ENCODE measurements around the gene IL17D.
A peak's percentile ranks its signal among the peaks of the same experiment; 100 is the strongest.
"Not testable (repeated sequence)": the region's sequence is repeated elsewhere in the genome, so short reads cannot be mapped to it uniquely, and the experiment has no call there.

Gene IL17D

DNA sequence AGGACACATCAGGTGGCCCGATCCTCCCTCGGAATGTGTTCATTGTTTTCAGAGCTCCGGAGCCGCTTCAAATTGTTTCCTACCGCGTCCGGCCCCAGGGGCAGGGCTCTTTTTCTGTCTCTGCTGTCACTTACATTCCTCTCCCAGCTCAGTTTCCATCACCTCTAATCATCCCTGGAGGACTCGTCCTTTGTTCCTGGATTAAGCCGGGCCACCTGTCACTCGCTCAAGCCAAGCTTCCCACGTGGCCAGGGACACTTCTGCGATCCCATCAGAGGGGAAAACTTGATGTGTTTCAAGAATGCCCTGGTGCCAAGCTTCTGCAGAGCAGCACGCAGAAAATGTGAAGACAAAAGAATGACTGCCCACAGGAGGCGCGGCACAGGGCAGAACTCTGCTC, 13.5 kb downstream of the IL17D start:
- no peak for DNase-seq (ENCODE audit: extremely low spot score, insufficient read length, low read depth)
- FAIRE-seq, result no peak

DNA sequence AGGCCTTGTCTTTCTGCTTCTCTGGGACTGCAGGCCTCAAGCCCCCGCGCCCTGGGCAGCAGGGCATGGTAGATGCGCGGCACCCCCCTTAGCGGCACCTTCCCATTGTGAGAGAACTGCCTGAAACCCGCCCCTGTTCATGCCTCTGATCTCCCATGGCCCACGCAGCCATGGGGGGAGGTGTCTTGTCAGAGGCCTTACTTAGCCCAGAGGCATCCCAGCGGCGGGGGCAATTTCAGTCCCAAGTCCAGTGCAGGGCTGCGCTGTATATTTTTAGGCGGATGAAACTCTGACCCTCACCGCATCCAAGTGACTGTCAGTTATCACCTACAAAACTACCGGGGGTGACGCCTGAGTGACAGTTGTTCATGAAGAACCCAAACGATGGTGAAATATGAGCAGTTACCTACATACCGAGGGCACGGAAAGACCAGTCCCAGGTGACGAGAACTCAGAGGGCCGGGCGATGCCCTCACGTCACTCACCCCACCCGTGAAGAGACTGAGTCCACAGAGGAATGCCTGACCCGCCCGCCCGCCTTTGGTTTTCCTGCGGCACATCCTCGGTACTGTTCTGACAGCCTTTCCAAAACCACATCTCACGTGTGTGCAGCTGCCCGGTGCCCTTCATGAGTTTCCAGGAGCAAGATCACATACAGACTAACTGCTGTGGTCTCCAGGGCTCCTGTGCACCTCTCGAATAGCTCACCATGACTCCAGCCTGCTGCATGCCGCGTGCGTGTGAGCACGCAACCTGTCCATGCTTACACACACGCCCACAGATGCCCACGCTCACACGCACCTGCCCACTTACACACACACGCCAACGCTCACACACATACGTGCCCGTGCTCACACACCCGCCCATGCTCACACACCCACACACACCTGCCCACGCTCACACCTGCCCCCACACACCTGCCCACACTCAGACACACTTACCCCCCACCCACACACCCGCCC, 14.4 kb downstream of the IL17D start:
- FAIRE-seq (no peak), DNase-seq (ENCODE audit: extremely low spot score, insufficient read length, low read depth) (no peak)

DNA sequence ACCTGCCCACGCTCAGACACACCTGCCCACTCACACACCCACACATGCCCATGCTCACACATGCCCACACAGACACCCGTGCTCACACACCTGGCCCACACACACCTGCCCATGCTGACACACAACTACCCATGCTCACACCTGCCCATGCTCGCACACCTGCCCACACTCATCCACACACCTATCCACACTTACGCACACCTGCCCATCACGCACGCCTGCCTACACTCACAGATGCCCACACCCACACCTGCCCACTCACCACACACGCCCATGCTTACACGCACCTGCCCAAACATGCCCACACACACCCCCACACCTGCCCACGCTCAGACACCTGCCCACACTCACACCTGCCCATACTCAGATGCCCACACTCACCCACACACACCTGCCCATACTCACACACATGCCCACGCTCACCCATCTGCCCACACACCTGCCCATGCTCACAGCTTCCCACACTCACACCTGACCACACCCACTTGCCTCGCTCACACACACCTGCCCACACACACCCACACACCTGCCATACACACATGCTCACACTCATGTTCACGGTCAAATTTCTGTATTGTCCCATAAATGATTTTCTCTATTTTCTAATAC, 15.6 kb downstream of the IL17D start:
- no peak for DNase-seq (ENCODE audit: extremely low spot score, insufficient read length, low read depth)
- FAIRE-seq, result no peak

DNA sequence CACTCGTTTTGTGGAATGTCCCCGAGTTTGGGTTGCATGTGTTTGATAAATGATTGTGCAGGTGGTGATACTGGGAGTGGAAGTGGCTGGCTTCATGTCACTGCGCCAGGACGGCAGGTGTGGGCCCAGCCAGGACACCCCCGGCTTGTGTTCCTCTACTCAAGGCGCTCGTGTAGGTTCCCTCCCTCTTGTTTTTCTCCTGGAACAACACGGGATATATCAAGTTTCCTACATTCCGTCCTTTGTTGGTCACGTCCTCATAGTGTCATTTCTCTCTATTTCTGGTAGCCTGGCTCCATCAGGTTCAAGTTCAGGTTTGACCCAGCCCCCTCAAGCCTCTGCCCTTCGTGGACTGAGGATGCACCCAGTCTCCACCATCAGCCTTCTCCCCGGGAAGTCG, 16.3 kb downstream of the IL17D start:
- no peak for FAIRE-seq
- no peak for DNase-seq (ENCODE audit: extremely low spot score, insufficient read length, low read depth)

DNA sequence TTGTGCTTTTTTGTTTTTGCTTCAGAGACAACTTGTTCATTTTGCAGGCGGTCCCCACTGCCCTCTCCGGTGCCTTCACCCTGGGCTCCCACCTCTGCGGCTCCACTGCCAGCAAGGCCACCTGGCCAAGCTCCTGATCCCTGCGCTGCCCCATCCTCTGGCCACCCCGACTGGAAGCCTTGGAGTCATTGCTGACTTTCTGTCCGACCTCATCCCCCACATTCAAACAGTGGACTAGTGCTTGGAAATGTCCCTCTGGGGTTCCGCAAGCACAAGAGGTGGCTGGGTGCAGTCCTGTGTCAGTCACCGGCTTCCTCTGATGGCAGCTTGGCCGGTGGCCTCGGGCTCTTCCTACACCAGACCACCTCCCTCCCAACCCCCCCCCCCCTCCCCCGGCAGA, 17.0 kb downstream of the IL17D start:
- DNase-seq (ENCODE audit: extremely low spot score, insufficient read length, low read depth), result no peak
- FAIRE-seq, result no peak

DNA sequence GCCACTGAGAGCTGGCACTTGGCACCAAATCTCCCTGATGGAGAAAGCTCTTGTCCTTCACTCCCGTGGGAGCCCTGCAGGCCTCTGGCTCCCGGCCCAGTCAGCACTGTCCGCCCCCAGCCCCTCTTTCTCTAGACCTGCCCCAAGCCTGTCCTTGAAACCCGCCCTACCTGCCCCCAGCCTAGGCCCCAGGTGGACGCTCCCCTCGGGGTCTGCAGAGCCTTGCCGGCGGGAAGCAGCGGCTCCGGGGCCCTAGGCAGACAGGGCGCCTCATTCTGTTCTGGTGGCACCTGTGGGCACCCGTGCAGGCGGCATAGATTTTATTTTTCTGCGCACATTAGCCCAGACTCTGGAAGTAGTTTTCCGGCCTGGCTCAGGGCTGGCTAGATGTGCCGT, 17.6 kb downstream of the IL17D start:
- no peak for FAIRE-seq
- DNase-seq (ENCODE audit: extremely low spot score, insufficient read length, low read depth), result no peak

DNA sequence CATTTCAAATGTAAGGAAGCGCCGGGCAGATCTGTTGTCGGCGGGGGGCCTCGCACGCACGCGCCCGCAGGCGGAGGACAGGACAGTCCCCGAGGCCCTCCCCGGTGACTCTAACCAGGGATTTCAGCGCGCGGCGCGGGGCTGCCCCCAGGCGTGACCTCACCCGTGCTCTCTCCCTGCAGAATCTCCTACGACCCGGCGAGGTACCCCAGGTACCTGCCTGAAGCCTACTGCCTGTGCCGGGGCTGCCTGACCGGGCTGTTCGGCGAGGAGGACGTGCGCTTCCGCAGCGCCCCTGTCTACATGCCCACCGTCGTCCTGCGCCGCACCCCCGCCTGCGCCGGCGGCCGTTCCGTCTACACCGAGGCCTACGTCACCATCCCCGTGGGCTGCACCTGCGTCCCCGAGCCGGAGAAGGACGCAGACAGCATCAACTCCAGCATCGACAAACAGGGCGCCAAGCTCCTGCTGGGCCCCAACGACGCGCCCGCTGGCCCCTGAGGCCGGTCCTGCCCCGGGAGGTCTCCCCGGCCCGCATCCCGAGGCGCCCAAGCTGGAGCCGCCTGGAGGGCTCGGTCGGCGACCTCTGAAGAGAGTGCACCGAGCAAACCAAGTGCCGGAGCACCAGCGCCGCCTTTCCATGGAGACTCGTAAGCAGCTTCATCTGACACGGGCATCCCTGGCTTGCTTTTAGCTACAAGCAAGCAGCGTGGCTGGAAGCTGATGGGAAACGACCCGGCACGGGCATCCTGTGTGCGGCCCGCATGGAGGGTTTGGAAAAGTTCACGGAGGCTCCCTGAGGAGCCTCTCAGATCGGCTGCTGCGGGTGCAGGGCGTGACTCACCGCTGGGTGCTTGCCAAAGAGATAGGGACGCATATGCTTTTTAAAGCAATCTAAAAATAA, 18.2 kb downstream of the IL17D start:
- no peak for DNase-seq (ENCODE audit: extremely low spot score, insufficient read length, low read depth)
- FAIRE-seq, result no peak

DNA sequence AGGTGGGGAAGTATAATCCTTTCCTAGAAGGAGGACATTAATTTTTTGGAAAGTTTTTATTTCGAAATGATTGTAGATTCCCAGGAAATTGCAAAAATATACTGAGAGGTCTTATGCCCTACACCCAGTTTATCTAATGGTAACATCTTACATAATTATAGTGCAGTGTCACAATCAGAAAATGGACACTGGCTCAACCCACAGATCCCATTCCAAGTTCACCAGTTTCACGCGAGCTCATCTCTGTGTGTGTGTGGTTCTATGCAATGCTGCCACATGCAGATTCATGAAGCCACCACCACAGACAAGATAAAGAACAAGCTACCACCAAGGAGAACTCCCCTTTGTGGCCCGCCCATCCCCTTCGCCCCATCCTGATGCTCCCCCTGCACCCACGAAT, 24.4 kb downstream of the IL17D start:
- DNase-seq (ENCODE audit: extremely low spot score, insufficient read length, low read depth), result no peak
- FAIRE-seq, result no peak

DNA sequence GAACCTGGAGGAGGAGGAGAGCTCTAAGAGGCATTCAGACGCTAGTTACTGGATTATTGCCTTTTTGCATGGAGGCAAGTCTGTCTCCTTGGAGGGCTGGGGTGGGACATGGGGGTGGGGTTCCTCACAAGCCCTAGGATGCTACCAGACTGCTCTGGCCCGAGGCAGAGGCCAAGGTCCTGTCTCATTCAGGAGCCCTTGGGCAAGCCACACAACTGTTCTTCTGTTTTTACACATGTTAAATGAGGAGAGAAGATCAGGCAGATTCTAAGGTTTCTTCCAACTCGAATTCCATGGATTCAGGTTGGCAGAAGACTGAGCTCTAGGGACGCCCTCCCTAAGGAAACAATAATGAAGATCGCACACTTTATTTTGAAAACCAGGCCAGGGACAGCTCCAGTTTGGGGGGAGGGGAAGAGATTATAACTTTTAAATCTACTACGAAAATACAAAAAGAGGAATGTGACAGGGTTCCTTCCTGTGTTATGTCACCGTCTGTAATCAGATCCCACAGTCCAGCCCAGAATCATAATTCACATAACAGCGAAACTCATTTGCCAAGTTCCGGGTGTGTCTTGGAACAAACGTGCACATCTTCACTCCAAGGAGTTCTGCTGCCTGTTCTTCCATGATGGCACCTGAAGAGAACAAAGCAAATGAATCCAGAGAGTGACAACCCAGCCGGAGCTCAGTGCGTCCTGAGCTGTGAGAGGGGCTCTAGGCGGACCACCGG, 25.2 kb downstream of the IL17D start:
- DNase-seq (ENCODE audit: extremely low spot score, insufficient read length, low read depth) (no peak), FAIRE-seq (no peak)

DNA sequence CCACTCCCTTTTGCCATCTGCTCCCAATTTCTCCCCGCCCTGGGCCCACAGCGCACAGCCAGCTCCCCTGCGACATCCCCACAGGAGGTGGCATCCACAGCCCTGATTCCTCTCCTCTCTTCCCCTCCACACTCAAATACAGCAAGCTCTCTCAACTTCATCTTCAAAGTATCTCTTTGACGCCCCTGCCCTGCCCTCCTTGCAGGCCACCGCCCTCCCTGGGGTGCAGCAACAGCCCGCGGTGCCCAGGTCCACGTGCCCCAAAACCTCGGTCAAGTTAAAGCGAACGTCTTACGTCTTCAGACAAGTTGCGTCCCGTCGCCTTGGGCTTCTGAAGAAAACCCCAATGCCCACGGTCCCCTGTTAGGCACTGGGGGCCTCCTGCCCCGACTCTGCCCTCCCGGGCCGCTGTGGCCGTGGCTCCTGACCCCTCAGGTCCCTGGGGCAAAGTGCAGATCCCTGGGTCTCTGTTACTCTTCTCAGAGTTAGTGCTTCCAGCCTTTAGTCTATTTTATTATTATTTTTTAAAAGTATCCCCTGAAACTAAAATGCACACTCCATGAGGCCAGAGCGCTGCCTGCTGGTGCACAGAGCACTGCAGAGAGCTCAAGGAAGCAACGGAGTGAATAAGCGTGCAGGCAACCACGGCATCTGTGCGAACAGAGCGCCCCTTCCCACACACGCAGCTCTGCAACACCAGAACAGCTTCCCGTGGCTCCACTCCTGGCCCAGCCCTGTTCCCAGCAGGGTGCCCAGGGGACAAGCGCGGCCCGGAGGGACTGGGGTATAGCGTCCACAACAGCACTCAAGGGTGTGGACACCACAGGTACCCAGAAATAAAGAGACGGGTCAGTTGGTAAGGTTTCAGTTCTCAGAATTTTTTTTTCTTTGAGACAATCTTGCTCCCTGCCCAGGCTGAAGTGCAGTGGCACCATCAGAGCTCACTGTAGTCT, 26.4 kb downstream of the IL17D start:
- no peak for DNase-seq (ENCODE audit: extremely low spot score, insufficient read length, low read depth)
- no peak for FAIRE-seq

DNA sequence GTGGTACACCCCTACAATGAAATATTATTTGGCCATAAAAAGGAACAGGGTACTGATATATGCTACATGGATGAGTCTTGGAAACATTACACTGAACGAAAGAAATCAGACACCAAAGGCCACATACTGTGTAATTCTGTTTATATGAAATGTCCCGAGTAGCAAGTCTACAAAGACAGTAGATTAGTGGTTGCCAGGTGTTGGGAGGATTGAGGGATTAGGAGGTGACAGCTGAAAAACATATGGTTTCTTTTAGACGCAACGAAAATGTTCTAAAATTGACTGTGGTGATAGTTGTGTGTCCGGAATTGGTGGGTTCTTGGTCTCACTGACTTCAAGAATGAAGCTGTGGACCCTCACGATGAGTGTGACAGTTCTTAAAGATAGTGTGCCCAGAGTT, 35.1 kb downstream of the IL17D start:
- FAIRE-seq (no peak), DNase-seq (ENCODE audit: extremely low spot score, insufficient read length, low read depth) (no peak)

DNA sequence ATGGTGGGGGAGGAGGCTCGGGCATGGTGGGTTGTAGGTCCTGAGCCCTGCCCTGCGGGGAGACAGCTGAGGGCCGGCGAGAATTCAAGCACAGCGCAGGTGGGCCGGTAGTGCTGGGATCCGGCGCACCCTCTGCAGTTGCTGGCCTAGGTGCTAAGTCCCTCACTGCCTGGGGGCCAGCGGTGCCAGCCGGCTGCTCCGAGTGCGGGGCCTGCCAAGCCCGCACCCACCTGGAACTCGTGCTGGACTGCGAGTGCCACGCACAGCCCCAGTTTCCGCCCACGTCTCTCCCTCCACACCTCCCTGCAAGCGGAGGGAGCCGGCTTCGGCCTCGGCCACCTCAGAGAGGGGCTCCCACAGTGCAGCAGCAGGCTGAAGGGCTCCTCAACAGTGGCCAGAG, 36.5 kb downstream of the IL17D start:
- FAIRE-seq (no peak), DNase-seq (ENCODE audit: extremely low spot score, insufficient read length, low read depth) (no peak)

DNA sequence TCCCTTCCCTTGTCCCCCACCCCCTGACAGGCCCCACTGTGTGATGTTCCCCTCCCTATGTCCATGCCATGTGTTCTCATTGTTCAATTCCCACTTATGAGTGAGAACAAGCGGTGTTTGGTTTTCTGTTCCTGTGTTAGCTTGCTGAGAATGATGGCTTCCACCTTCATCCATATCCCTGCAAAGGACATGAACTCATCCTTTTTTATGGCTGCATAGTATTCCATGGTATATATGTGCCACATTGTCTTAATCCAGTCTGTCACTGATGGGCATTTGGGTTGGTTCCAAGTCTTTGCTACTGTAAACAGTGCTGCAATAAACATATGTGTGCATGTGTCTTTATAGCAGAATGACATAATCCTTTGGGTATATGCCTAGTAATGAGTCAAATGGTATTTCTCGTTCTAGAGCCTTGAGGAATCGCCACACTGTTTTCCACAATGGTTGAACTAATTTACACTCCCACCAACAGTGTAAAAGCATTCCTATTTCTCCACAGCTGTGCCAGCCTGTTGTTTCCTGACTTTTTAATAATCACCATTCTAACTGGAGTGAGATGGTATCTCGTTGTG, 40.4 kb downstream of the IL17D start:
- not testable (repeated sequence) for FAIRE-seq; DNase-seq (ENCODE audit: extremely low spot score, insufficient read length, low read depth)

DNA sequence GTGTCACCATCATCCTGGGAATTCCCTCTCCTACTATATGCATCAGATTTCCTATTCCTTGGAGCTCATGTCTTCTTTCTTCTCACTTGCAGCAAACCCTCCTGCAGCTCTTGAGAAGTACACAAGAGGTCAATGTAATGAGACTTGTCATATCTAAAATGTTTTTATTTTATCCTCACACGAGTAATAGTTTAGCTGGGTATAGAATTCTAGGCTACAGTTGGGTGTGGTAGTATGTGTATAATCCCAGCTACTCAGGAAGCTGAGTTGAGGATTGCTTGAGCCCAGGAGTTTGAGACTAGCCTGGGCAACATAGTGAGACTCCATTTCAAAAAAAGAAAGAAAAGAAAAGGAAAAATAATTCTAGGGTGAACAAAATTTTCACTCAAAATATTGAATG, 45.9 kb downstream of the IL17D start:
- DNase-seq (ENCODE audit: extremely low spot score, insufficient read length, low read depth), result no peak
- FAIRE-seq, result no peak

DNA sequence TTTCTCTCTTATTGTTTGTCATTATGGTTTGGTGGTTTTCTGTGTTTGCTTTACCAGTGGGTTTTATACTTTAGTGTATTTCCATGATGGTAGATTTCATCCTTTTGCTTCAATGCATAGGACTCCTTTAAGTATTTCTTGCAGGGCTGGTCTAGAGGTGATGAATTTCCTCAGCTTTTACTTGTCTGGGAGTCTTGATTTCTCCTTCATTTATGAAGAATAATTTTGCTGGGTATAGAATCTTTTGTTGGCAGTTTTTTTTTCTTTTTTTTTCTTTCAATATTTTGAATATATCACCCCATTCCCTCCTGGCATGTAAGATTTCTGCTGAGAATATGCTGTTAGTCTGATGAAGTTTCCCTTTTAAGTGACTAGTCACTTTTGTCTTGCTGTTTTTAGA, 50.5 kb downstream of the IL17D start:
- DNase-seq (ENCODE audit: extremely low spot score, insufficient read length, low read depth), result no peak
- no peak for FAIRE-seq

DNA sequence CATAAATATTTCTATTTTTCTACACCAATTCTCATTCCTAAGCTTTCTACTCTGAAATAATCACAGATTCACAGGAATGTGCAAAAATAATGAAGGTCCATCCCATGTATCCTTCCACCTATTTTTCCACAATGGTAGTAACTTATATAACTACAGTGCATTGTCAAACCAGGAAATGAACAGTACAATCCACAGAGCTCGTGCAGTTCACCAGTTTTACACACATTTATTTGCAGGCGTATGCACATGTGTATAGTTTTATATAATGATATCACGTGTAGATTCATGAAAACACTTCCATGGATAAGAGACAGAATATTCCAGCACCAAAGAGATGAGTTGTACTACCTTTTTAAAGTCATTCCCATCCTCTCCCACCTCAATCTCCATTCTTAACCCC, 57.4 kb downstream of the IL17D start:
- DNase-seq (ENCODE audit: extremely low spot score, insufficient read length, low read depth) (no peak), FAIRE-seq (no peak)

DNA sequence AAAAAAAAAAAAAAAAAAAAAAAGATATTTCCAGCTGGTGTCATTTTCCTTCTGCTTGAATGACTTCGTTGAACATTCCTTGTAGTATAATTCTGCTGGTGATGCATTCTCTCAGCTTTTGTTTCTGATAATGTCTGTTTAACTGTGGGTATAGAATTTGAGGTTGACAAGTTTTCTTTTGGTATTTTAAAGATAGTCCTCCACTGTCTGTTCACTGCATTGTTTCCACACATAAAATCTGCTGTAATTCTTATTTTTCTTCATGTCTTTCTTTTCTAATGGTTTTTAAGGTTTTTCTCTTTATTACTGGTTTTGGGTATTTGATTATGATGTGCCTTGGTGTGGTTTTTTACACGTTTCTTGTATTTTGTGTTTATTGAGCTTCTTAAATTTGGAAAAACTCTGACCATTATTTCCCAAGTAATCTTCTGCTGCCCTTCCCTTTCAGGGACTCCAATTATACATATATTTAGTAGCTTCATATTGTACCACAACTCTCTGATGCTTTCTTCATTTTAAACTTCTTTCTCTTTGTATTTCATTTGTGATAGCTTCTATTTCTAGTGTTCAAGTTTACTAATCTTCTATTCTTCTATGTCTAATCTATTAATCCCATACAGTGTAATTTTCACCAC, 63.9 kb downstream of the IL17D start:
- no peak for DNase-seq (ENCODE audit: extremely low spot score, insufficient read length, low read depth)
- FAIRE-seq, result peak; percentile 36

DNA sequence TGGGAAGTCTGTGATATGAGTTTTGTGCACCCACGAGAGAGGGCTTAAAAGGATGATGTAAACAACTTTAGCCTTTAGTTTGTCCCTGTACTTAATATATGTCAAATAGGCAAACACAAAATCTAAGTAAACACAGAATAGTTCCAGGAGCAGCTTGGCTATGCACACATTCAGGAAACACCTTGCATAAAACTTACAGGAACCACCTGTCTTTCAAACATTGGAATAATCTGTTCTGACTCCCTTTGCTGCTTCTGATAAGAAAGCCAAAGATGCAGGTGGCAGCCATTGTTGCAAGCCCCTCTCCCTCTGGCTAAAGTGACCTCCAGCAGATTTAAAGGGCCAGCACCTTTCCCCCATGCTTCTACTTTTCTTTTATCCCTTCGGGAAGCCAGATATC, 65.6 kb downstream of the IL17D start:
- DNase-seq (ENCODE audit: extremely low spot score, insufficient read length, low read depth) (no peak), FAIRE-seq (no peak)
